ENCODE data around the gene RRAGA.
"Not testable (repeated sequence)": the region's sequence is repeated elsewhere in the genome, so short reads cannot be mapped to it uniquely, and the experiment has no call there.

The RRAGA gene

GRCh38 chr9:19087106-19088000 is 38.1 kb downstream of the RRAGA start:
- no peak overlapping the region for H3K4me3 ChIP-seq (replicated peaks; ENCODE audit: insufficient read depth, low read length)
- no peaks in the 10 kb centered on the region for H3K27me3 ChIP-seq (ENCODE audit: insufficient read depth, poor library complexity, severe bottlenecking)
- no peak for DNase-seq (ENCODE audit: low read depth in 1 of 2, low spot score in 1 of 2)
- H3K27ac ChIP-seq (replicated peaks), result no peak overlapping the region
- no peak for TF ChIP-seq SPI1 (IDR thresholded peaks at IDR 0.05; ENCODE audit: borderline replicate concordance, low read depth)
- TF ChIP-seq, protein P1, sequence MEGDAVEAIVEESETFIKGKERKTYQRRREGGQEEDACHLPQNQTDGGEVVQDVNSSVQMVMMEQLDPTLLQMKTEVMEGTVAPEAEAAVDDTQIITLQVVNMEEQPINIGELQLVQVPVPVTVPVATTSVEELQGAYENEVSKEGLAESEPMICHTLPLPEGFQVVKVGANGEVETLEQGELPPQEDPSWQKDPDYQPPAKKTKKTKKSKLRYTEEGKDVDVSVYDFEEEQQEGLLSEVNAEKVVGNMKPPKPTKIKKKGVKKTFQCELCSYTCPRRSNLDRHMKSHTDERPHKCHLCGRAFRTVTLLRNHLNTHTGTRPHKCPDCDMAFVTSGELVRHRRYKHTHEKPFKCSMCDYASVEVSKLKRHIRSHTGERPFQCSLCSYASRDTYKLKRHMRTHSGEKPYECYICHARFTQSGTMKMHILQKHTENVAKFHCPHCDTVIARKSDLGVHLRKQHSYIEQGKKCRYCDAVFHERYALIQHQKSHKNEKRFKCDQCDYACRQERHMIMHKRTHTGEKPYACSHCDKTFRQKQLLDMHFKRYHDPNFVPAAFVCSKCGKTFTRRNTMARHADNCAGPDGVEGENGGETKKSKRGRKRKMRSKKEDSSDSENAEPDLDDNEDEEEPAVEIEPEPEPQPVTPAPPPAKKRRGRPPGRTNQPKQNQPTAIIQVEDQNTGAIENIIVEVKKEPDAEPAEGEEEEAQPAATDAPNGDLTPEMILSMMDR (IDR thresholded peaks at IDR 0.05; ENCODE audit: insufficient read depth, low read length), result no peak
- no peak for TF ChIP-seq POLR2AphosphoS5 (IDR thresholded peaks at IDR 0.05; ENCODE audit: low read depth)
- TF ChIP-seq, protein P2, sequence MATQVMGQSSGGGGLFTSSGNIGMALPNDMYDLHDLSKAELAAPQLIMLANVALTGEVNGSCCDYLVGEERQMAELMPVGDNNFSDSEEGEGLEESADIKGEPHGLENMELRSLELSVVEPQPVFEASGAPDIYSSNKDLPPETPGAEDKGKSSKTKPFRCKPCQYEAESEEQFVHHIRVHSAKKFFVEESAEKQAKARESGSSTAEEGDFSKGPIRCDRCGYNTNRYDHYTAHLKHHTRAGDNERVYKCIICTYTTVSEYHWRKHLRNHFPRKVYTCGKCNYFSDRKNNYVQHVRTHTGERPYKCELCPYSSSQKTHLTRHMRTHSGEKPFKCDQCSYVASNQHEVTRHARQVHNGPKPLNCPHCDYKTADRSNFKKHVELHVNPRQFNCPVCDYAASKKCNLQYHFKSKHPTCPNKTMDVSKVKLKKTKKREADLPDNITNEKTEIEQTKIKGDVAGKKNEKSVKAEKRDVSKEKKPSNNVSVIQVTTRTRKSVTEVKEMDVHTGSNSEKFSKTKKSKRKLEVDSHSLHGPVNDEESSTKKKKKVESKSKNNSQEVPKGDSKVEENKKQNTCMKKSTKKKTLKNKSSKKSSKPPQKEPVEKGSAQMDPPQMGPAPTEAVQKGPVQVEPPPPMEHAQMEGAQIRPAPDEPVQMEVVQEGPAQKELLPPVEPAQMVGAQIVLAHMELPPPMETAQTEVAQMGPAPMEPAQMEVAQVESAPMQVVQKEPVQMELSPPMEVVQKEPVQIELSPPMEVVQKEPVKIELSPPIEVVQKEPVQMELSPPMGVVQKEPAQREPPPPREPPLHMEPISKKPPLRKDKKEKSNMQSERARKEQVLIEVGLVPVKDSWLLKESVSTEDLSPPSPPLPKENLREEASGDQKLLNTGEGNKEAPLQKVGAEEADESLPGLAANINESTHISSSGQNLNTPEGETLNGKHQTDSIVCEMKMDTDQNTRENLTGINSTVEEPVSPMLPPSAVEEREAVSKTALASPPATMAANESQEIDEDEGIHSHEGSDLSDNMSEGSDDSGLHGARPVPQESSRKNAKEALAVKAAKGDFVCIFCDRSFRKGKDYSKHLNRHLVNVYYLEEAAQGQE (IDR thresholded peaks at IDR 0.05; ENCODE audit: insufficient replicate concordance, low read depth), result no peak
- no peak for TF ChIP-seq GABPA (IDR thresholded peaks at IDR 0.05; ENCODE audit: low read depth)

DNA sequence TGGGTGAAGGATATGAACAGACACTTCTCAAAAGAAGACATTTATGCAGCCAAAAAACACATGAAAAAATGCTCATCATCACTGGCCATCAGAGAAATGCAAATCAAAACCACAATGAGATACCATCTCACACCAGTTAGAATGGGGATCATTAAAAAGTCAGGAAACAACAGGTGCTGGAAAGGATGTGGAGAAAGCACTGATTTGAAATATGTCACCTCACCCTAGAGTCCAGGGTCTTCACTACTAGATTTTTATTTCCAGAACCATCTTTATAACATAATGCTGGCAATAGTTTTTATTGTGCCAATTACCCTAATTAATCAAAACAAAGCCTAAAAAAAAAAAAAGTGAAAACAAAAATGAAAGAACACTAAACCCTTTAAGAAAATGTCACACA is 48.2 kb downstream of the RRAGA start:
- H3K4me3 ChIP-seq (replicated peaks; ENCODE audit: insufficient read depth, low read length); H3K27ac ChIP-seq (replicated peaks); H3K27me3 ChIP-seq (ENCODE audit: insufficient read depth, poor library complexity, severe bottlenecking); DNase-seq (ENCODE audit: low read depth in 1 of 2, low spot score in 1 of 2): not testable (repeated sequence)
